OCI-LY7 (cell line): ENCODE results near the gene PRIM1. TPM values are rescaled to one million over a fixed set of nuclear protein-coding genes. Genes with fewer than 3 reads are reported as not detected.
"Not testable (repeated sequence)": the region's sequence is repeated elsewhere in the genome, so short reads cannot be mapped to it uniquely, and the experiment has no call there.

ENCODE experiments used
- BruUV-seq: library from RNA; stranded (reverse); fragments of 400-500 nt; replicated peaks from 2 replicates; lab custom pipeline; 2021; lab: Mats Ljungman, UMichigan
- CTCF ChIA-PET: fragments of 300-600 bp; sonication (Branson Sonifier 250); formaldehyde crosslinking; loops from one replicate; lab custom pipeline; 2022; ENCODE audit warnings: antibody characterized with exemption; ENCODE audit not compliant: unreplicated experiment; lab: Charles Lee
- POLR2A ChIA-PET: fragments of 300-600 bp; sonication (Branson Sonifier 250); formaldehyde crosslinking; loops from one replicate; lab custom pipeline; 2022; ENCODE audit warnings: antibody characterized with exemption; lab: Charles Lee
- DNase-seq: peaks from one replicate; pipeline ENCODE4 v3.0.0-alpha.2; 2015; ENCODE audit warnings: low spot score
- H2AFZ ChIP-seq: fragments of 200-600 bp; sonication (generic), shearing (Covaris generic); 2 replicates; pipeline ENCODE4 v1.6.1; 2014; ENCODE audit warnings: mild to moderate bottlenecking, antibody characterized with exemption, low read length, moderate library complexity
- H3K27ac ChIP-seq: fragments of 200-600 bp; sonication (generic); 2 replicates; pipeline ENCODE4 v1.5.1; 2014; ENCODE audit warnings: mixed run types, low read depth, mild to moderate bottlenecking, moderate library complexity, low read length, inconsistent platforms; ENCODE audit not compliant: poor library complexity, severe bottlenecking
- H3K36me3 ChIP-seq: fragments of 200-600 bp; sonication (generic); 2 replicates; pipeline ENCODE4 v1.6.1; 2014; ENCODE audit warnings: mild to moderate bottlenecking, antibody characterized with exemption, low read length, moderate library complexity, mixed read lengths; ENCODE audit not compliant: insufficient read depth
- H3K4me1 ChIP-seq: fragments of 200-600 bp; sonication (generic); 2 replicates; pipeline ENCODE4 v1.5.1; 2014; ENCODE audit warnings: mild to moderate bottlenecking, low read length; ENCODE audit not compliant: insufficient read depth, poor library complexity, severe bottlenecking
- H3K4me2 ChIP-seq: fragments of 200-600 bp; sonication (generic); 2 replicates; pipeline ENCODE4 v1.6.1; 2014; ENCODE audit warnings: mild to moderate bottlenecking, low read length
- H3K4me3 ChIP-seq: fragments of 200-600 bp; sonication (generic); 2 replicates; pipeline ENCODE4 v1.5.1; 2014; ENCODE audit warnings: mild to moderate bottlenecking, low read depth, low read length; ENCODE audit not compliant: poor library complexity, severe bottlenecking
- H3K79me2 ChIP-seq: fragments of 200-600 bp; sonication (generic); 2 replicates; pipeline ENCODE4 v1.6.1; 2016; ENCODE audit warnings: low read depth, mild to moderate bottlenecking, low read length, moderate library complexity, mixed read lengths; ENCODE audit not compliant: insufficient read depth
- H3K9me2 ChIP-seq: fragments of 200-600 bp; sonication (generic); 2 replicates; pipeline ENCODE4 v1.6.1; 2016; ENCODE audit warnings: mild to moderate bottlenecking, low read length, mixed read lengths; ENCODE audit not compliant: insufficient read depth
- H3K9me3 ChIP-seq: fragments of 200-600 bp; sonication (generic); 2 replicates; pipeline ENCODE4 v1.6.1; 2014; ENCODE audit warnings: mild to moderate bottlenecking, mixed run types, low read length, mixed read lengths
- H4K20me1 ChIP-seq: fragments of 200-600 bp; sonication (generic); 2 replicates; pipeline ENCODE4 v1.6.1; 2014; ENCODE audit warnings: mild to moderate bottlenecking, antibody characterized with exemption, low read length, moderate library complexity, mixed read lengths; ENCODE audit not compliant: insufficient read depth
- EZH2phosphoT487 ChIP-seq: fragments of 200-600 bp; sonication (generic); IDR thresholded peaks from 2 replicates; pipeline ENCODE4 v1.6.1; 2018; ENCODE audit warnings: low read depth, borderline replicate concordance, mild to moderate bottlenecking, mixed run types, antibody characterized with exemption, low read length, moderate library complexity, mixed read lengths
- intact Hi-C: fragments of 100-400 bp; cut with micrococcal nuclease; formaldehyde crosslinking; loops from one replicate; pipeline ENCODE4 v1.10.0; 2022; ENCODE audit not compliant: unreplicated experiment
- total RNA-seq, 2 experiments: library from RNA; depleted of rRNA in 1 of 2; stranded (reverse); fragments of >200 nt in 1 of 2; shearing (Covaris generic) in 1 of 2; gene quantifications; 2 replicates each; pipeline ENCODE4 v1.2.3, GENCODE V29; 2014 to 2022
- TF ChIP-seq, protein P1 (sequence below): fragments of 200-600 bp; sonication (generic); conservative IDR thresholded peaks from 2 replicates; pipeline ENCODE4 v1.5.1; 2014; ENCODE audit warnings: mild to moderate bottlenecking, antibody characterized with exemption, low read length, moderate library complexity, mixed read lengths

PRIM1 gene
- total RNA-seq, 2 experiments from 2014 or later = 20.4 to 49.5 TPM

DNA sequence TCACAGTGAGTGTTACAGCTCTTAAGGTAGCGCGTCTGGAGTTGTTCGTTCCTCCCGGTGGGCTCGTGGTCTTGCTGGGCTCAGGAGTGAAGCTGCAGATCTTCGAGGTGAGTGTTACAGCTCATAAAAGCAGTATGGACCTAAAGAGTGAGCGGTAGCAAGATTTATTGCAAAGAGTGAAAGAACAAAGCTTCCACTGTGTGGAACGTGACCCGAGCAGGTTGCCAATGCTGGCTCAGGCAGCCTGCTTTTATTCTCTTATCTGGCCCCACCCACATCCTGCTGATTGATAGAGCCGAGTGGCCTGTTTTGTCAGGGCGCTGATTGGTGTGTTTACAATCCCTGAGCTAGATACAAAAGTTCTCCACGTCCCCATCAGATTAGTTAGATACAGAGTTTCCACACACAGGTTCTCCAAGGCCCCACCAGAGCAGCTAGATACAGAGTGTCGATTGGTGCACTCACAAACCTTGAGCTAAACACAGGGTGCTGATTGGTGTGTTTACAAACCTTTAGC lies 43.0 kb upstream of the PRIM1 start:
- intact Hi-C loops, BruUV-seq, CTCF ChIA-PET: not testable (repeated sequence)

DNA sequence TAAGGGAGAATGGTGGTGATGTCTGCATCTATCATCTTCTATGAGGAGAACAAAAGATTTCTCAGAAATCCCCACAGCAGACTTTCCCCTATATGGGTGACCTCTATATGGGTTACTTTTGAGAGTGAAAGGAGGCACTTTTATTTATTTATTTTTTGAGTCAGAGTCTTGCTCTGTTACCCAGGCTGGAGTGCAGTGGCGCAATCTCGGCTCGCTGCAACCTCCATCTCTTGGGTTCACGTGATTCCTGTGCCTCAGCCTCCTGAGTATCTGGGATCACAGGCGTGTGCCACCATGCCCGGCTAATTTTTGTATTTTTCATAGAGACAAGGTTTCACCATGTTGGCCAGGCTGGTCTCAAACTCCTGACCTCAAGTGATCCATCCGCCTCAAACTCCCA lies 41.0 kb upstream of the PRIM1 start:
- H3K9me2 ChIP-seq, H3K4me2 ChIP-seq, DNase-seq, H3K79me2 ChIP-seq, H3K9me3 ChIP-seq, H4K20me1 ChIP-seq, H2AFZ ChIP-seq, CTCF ChIA-PET, H3K36me3 ChIP-seq, H3K4me1 ChIP-seq, intact Hi-C loops, BruUV-seq, H3K27ac ChIP-seq, POLR2A ChIA-PET, H3K4me3 ChIP-seq: not testable (repeated sequence)

More for the DNA sequence above, 43.0 kb upstream of the PRIM1 start:
- H3K9me3 ChIP-seq, H3K4me1 ChIP-seq, H3K9me2 ChIP-seq, POLR2A ChIA-PET, H4K20me1 ChIP-seq, DNase-seq, H3K4me3 ChIP-seq, H3K36me3 ChIP-seq, H3K4me2 ChIP-seq, H3K79me2 ChIP-seq, H3K27ac ChIP-seq, H2AFZ ChIP-seq: not testable (repeated sequence)

DNA sequence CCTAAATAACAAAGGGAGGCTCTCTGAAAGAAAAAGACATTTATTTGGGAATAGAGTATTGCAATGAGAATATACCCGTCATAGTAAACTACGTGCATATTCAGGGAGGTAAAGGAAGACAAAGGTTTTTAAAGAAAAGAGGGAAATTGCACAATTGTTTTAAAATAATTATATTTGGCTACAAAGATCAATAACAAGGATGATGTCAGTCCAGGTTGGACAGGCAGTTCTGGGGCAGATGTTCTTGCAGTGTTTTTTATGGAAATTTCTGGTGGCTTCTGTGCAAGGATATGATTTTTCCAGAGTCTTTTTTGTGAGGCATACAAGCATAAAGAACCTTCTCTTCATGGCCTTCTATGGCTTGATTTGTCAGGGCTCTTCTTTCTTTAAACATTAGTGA lies 40.6 kb upstream of the PRIM1 start:
- H3K9me3 ChIP-seq = no peaks in the 10 kb centered on the region
- no peaks in the 10 kb centered on the region for H3K79me2 ChIP-seq
- TF ChIP-seq, protein P1, sequence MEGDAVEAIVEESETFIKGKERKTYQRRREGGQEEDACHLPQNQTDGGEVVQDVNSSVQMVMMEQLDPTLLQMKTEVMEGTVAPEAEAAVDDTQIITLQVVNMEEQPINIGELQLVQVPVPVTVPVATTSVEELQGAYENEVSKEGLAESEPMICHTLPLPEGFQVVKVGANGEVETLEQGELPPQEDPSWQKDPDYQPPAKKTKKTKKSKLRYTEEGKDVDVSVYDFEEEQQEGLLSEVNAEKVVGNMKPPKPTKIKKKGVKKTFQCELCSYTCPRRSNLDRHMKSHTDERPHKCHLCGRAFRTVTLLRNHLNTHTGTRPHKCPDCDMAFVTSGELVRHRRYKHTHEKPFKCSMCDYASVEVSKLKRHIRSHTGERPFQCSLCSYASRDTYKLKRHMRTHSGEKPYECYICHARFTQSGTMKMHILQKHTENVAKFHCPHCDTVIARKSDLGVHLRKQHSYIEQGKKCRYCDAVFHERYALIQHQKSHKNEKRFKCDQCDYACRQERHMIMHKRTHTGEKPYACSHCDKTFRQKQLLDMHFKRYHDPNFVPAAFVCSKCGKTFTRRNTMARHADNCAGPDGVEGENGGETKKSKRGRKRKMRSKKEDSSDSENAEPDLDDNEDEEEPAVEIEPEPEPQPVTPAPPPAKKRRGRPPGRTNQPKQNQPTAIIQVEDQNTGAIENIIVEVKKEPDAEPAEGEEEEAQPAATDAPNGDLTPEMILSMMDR = no peak
- no peak for TF ChIP-seq EZH2phosphoT487
- DNase-seq = no peak
- H3K9me2 ChIP-seq = no peaks in the 10 kb centered on the region
- ChIA-PET POLR2A (no interaction called here), CTCF (no interaction called here)
- no peak overlapping the region for H3K4me2 ChIP-seq
- no peak overlapping the region for H3K4me3 ChIP-seq
- no TSS peak for BruUV-seq
- no peaks in the 10 kb centered on the region for H4K20me1 ChIP-seq
- H3K27ac ChIP-seq = no peak overlapping the region
- H2AFZ ChIP-seq = no peak overlapping the region
- intact Hi-C loops = no loop called here
- H3K4me1 ChIP-seq = no peaks in the 10 kb centered on the region
- H3K36me3 ChIP-seq = no peaks in the 10 kb centered on the region

DNA sequence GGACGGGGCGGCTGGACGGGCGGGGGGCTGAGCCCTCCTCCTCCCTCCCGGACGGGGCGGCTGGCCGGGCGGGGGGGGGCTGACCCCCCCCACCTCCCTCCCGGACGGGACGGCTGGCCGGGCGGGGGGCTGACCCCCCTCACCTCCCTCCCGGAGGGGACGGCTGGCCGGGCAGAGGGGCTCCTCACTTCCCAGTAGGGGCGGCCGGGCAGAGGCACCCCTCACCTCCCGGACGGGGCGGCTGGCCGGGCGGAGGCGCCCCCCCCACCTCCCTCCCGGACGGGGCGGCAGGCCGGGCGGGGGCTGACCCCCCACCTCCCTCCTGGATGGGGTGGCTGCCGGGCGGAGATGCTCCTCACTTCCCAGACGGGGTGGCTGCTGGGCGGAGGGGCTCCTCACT lies 37.3 kb upstream of the PRIM1 start:
- H3K9me3 ChIP-seq, DNase-seq, H4K20me1 ChIP-seq, H3K9me2 ChIP-seq, H3K36me3 ChIP-seq, H3K4me1 ChIP-seq, H3K4me2 ChIP-seq, POLR2A ChIA-PET, H3K4me3 ChIP-seq, H2AFZ ChIP-seq, BruUV-seq, CTCF ChIA-PET, H3K79me2 ChIP-seq, H3K27ac ChIP-seq, intact Hi-C loops: not testable (repeated sequence)
